Smooth muscle cell (in vitro differentiated cells): ENCODE measurements around the gene SPON1. TPM values are rescaled to one million over a fixed set of nuclear protein-coding genes. Genes with fewer than 3 reads are reported as not detected.

ENCODE experiments used
- DNase-seq: peaks from one replicate; lab custom pipeline; 2025; ENCODE audit not compliant: unreplicated experiment; lab: John Stamatoyannopoulos, UW
- H2AFZ ChIP-seq: fragments of 200-600 bp; sonication (generic); 2 replicates; pipeline ENCODE4 v1.6.0; 2016; ENCODE audit warnings: antibody characterized with exemption, low read depth, mild to moderate bottlenecking
- H3F3A ChIP-seq: fragments of 200-600 bp; sonication (generic); 2 replicates; pipeline ENCODE4 v1.6.0; 2017; ENCODE audit warnings: antibody characterized with exemption, low read depth
- H3K27ac ChIP-seq: fragments of 200-600 bp; sonication (generic); 2 replicates; pipeline ENCODE4 v1.5.1; 2016; ENCODE audit warnings: low read depth, mild to moderate bottlenecking
- H3K27me3 ChIP-seq: fragments of 200-600 bp; sonication (generic); 2 replicates; pipeline ENCODE4 v1.6.1; 2016; ENCODE audit warnings: low read depth, mild to moderate bottlenecking
- H3K36me3 ChIP-seq: fragments of 200-600 bp; sonication (generic); 2 replicates; pipeline ENCODE4 v1.5.1; 2016; ENCODE audit warnings: low read depth
- H3K4me1 ChIP-seq: fragments of 200-600 bp; sonication (generic); 2 replicates; pipeline ENCODE4 v1.5.1; 2016; ENCODE audit warnings: low read depth
- H3K4me2 ChIP-seq: fragments of 200-600 bp; sonication (generic); 2 replicates; pipeline ENCODE4 v1.6.0; 2016; ENCODE audit warnings: mild to moderate bottlenecking
- H3K4me3 ChIP-seq: fragments of 200-600 bp; sonication (generic); 2 replicates; pipeline ENCODE4 v1.5.1; 2016; ENCODE audit warnings: mild to moderate bottlenecking
- H3K79me2 ChIP-seq: fragments of 200-600 bp; sonication (generic); 2 replicates; pipeline ENCODE4 v1.6.0; 2016; ENCODE audit warnings: low read depth, mild to moderate bottlenecking
- H3K9ac ChIP-seq: fragments of 200-600 bp; sonication (generic); 2 replicates; pipeline ENCODE4 v1.6.0; 2016; ENCODE audit warnings: low read depth
- H3K9me3 ChIP-seq: fragments of 200-600 bp; sonication (generic); replicated peaks from 2 replicates; pipeline ENCODE4 v1.5.1; 2016; ENCODE audit warnings: low read depth
- H4K20me1 ChIP-seq: fragments of 200-600 bp; sonication (generic); 2 replicates; pipeline ENCODE4 v1.6.0; 2016; ENCODE audit warnings: low read depth
- CTCF ChIP-seq: fragments of 200-600 bp; sonication (generic); IDR thresholded peaks from 2 replicates; pipeline ENCODE4 v1.5.1; 2017; ENCODE audit warnings: borderline replicate concordance, mild to moderate bottlenecking, antibody characterized with exemption; ENCODE audit not compliant: insufficient read depth, poor library complexity, severe bottlenecking
- WGBS: methylation state at CpG from one replicate; pipeline ENCODE4 v1.1.7; 2016; ENCODE audit warnings: low lambda C conversion rate; 5-methylcytosine and 5-hydroxymethylcytosine counted together
- polyA plus RNA-seq: library from polyadenylated mRNA; unstranded; fragments of >200 nt; fragmentation: Nextera tagmentation; extraction: Ambion mirVana; gene quantifications from 2 replicates; pipeline ENCODE4 v1.2.1, GENCODE V29; 2016
- total RNA-seq: library from RNA; depleted of rRNA; stranded (reverse); fragments of >200 nt; gene quantifications from 2 replicates; pipeline ENCODE4 v1.2.3, GENCODE V29; 2014

Gene SPON1
- total and polyA plus RNA-seq, 2 experiments from 2014 or later, result 38.0 to 40.6 TPM

GRCh38 chr11:14269692-14270573 lies 307.4 kb downstream of the SPON1 start:
- H3K27ac ChIP-seq, result no peak overlapping the region
- no peak overlapping the region for H2AFZ ChIP-seq
- no peak for TF ChIP-seq CTCF
- no peak for DNase-seq
- no peaks in the 10 kb centered on the region for H4K20me1 ChIP-seq
- no peaks in the 10 kb centered on the region for H3K79me2 ChIP-seq
- no peak overlapping the region for H3K4me2 ChIP-seq
- H3K9ac ChIP-seq, result no peak overlapping the region
- no peak overlapping the region for H3K4me3 ChIP-seq
- H3K4me1 ChIP-seq, result no peaks in the 10 kb centered on the region
- 95% methylated on average over 5 of the region's 5 CpGs for WGBS
- no peaks in the 10 kb centered on the region for H3K36me3 ChIP-seq
- no peaks in the 10 kb centered on the region for H3F3A ChIP-seq
- H3K9me3 ChIP-seq, result no peaks in the 10 kb centered on the region
- no peaks in the 10 kb centered on the region for H3K27me3 ChIP-seq

- Histone ChIP-seq H3K4me2 (no peak overlapping the region), H3K27ac (no peak overlapping the region), H3K4me3 (no peak overlapping the region), H3F3A (peaks cover 2% of the 10 kb centered on the region), H4K20me1 (no peaks in the 10 kb centered on the region), H3K36me3 (no peaks in the 10 kb centered on the region), H3K9me3 (no peaks in the 10 kb centered on the region), H3K9ac (no peak overlapping the region), H3K4me1 (no peaks in the 10 kb centered on the region), H3K27me3 (no peaks in the 10 kb centered on the region), H3K79me2 (no peaks in the 10 kb centered on the region), H2AFZ (no peak overlapping the region)
- TF ChIP-seq CTCF, result no peak
- 77% methylated on average over 6 of the region's 6 CpGs for WGBS
- DNase-seq, result no peak
These were observed 308.4 kb downstream of the SPON1 start for GRCh38 chr11:14270690-14271542.

GRCh38 chr11:14273895-14274294 lies 311.4 kb downstream of the SPON1 start:
- no peak for TF ChIP-seq CTCF
- DNase-seq, result no peak

More at GRCh38 chr11:14273895-14274294, 311.4 kb downstream of the SPON1 start:
- WGBS, result 91% methylated on average over 2 of the region's 2 CpGs
- H3F3A ChIP-seq, result peaks cover 3% of the 10 kb centered on the region
- H4K20me1 ChIP-seq, result no peaks in the 10 kb centered on the region
- H2AFZ ChIP-seq, result no peak overlapping the region
- H3K27me3 ChIP-seq, result no peaks in the 10 kb centered on the region
- H3K9ac ChIP-seq, result no peak overlapping the region
- H3K79me2 ChIP-seq, result no peaks in the 10 kb centered on the region
- no peak overlapping the region for H3K4me2 ChIP-seq
- no peak overlapping the region for H3K27ac ChIP-seq
- H3K4me1 ChIP-seq, result no peaks in the 10 kb centered on the region
- no peaks in the 10 kb centered on the region for H3K36me3 ChIP-seq
- H3K4me3 ChIP-seq, result no peak overlapping the region
- no peaks in the 10 kb centered on the region for H3K9me3 ChIP-seq
